Right atrium auricular region (tissue), 2 donors: Measurements from ENCODE around the gene BICDL2. TPM values are rescaled to one million over a fixed set of nuclear protein-coding genes. Genes with fewer than 3 reads are reported as not detected.
A peak's percentile ranks its signal among the peaks of the same experiment; 100 is the strongest.

ENCODE experiments used
- DNase-seq: peaks from one replicate; pipeline ENCODE4 v3.0.0-alpha.2; 2019; ENCODE audit warnings: low spot score
- H3K27ac ChIP-seq, 2 donors: fragments of 200-600 bp; sonication (generic); 1 replicate in 1 of 2; 2 replicates in 1 of 2; pipeline ENCODE4 v1.5.1; 2016 to 2019
- H3K27me3 ChIP-seq, 2 donors: fragments of 200-600 bp; sonication (generic); one replicate each; pipeline versions ENCODE4 v1.5.1 to v1.6.0; 2017 to 2019
- H3K36me3 ChIP-seq: fragments of 200-600 bp; sonication (generic); one replicate; pipeline ENCODE4 v1.5.1; 2016
- H3K4me1 ChIP-seq, 2 donors: fragments of 200-600 bp; sonication (generic); one replicate each; pipeline versions ENCODE4 v1.5.1 to v1.6.0; 2017 to 2019
- H3K4me3 ChIP-seq, 2 donors: fragments of 200-600 bp; sonication (generic); 1 replicate in 1 of 2; 2 replicates in 1 of 2; pipeline ENCODE4 v1.5.1; 2017 to 2019; ENCODE audit warnings: mild to moderate bottlenecking in 1 of 2, moderate library complexity in 1 of 2
- H3K9me3 ChIP-seq, 2 donors: fragments of 200-600 bp; sonication (generic); one replicate each; pipeline ENCODE4 v1.5.1; 2019
- total RNA-seq, 2 donors: library from RNA; depleted of rRNA; stranded (reverse); fragments of >200 nt; gene quantifications; one replicate each; pipeline ENCODE4 v1.1.0, GENCODE V29; 2016
- TF ChIP-seq, protein P1 (sequence below), 2 donors: fragments of 200-600 bp; sonication (generic); IDR thresholded peaks; one replicate each; pipeline ENCODE4 v1.5.1; 2019; ENCODE audit warnings: antibody characterized with exemption in 2 of 2

BICDL2 gene
- total RNA-seq, 2 donors from 2014 or later, result 0.28 TPM; not detected in 1

DNA sequence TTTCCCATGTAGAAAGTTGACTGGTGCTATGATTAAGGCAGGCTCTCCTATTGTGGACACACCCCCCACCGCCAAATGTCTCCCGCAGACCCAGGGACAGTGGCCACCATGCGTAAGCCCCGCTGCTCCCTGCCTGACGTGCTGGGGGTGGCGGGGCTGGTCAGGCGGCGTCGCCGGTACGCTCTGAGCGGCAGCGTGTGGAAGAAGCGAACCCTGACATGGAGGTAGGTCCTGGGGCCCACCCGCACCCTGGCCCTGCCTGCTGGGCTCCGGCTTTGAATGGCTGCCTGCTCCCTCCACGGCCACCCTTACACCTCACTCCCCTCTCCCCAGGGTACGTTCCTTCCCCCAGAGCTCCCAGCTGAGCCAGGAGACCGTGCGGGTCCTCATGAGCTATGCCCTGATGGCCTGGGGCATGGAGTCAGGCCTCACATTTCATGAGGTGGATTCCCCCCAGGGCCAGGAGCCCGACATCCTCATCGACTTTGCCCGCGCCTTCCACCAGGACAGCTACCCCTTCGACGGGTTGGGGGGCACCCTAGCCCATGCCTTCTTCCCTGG is 13.3 kb upstream of the BICDL2 start:
- H3K27me3 ChIP-seq, result peaks cover 8 to 24% of the 10 kb centered on the region in 2 donors

DNA sequence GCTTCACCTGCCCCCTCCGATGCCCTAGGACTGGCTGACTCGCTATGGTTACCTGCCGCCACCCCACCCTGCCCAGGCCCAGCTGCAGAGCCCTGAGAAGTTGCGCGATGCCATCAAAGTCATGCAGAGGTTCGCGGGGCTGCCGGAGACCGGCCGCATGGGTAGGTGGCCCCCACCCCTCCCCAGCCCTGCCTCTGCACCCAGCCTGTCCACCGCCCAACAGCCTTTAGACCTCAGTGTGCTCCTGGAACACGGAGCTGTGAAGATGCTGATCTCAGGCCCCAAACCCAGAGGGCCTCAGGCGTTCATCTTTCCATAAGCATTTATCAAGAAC is 10.6 kb upstream of the BICDL2 start:
- Histone ChIP-seq H3K27me3 (peaks cover 23 to 35% of the 10 kb centered on the region in 2 donors), H3K4me3 (no peak overlapping the region), H3K27ac (no peak overlapping the region), H3K9me3 (no peaks in the 10 kb centered on the region), H3K36me3 (no peaks in the 10 kb centered on the region), H3K4me1 (peaks cover 0 to 22% of the 10 kb centered on the region in 2 donors)
- DNase-seq, result no peak
- TF ChIP-seq, protein P1, sequence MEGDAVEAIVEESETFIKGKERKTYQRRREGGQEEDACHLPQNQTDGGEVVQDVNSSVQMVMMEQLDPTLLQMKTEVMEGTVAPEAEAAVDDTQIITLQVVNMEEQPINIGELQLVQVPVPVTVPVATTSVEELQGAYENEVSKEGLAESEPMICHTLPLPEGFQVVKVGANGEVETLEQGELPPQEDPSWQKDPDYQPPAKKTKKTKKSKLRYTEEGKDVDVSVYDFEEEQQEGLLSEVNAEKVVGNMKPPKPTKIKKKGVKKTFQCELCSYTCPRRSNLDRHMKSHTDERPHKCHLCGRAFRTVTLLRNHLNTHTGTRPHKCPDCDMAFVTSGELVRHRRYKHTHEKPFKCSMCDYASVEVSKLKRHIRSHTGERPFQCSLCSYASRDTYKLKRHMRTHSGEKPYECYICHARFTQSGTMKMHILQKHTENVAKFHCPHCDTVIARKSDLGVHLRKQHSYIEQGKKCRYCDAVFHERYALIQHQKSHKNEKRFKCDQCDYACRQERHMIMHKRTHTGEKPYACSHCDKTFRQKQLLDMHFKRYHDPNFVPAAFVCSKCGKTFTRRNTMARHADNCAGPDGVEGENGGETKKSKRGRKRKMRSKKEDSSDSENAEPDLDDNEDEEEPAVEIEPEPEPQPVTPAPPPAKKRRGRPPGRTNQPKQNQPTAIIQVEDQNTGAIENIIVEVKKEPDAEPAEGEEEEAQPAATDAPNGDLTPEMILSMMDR (IDR thresholded peaks at IDR 0.05), result no peak

More for the DNA sequence above, 13.3 kb upstream of the BICDL2 start:
- Histone ChIP-seq H3K9me3 (no peaks in the 10 kb centered on the region), H3K27ac (no peak overlapping the region), H3K4me3 (no peak overlapping the region), H3K36me3 (no peaks in the 10 kb centered on the region), H3K4me1 (peaks cover 0 to 21% of the 10 kb centered on the region in 2 donors)
- TF ChIP-seq, protein P1 (IDR thresholded peaks at IDR 0.05), result no peak
- no peak for DNase-seq

DNA sequence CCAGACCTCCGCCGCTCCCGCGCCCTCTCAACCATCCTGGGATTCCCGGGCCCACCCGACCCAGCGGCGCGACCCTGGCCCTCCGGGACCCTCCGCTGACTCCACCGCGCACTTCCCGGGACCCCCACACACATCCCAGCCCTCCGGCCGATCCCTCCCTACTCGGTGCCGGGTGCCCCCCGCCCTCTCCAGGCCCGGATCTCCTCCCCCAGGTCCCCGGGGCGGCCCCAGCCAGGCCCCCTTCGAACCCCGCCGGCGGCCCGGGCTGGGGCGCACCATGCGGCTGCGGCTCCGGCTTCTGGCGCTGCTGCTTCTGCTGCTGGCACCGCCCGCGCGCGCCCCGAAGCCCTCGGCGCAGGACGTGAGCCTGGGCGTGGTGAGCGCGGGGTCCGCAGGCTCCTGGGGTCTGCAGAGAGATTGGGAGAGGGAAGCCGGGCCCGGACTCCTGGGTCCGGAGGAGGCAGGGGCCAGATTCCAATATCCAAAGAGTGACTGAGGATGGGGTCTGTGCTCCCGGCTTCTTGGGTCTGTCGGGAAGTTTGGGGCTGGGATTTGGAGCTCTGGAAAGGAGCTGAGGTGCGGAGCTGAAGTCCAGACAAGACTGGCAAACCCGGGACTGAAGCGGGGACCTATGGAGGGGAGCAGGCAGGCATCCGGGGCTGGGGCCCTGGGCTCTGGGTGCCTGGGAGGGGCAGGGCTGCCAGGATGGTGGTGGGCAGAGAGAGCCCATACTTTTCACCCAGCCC is 10.1 kb upstream of the BICDL2 start:
- no peak for DNase-seq
- no peaks in the 10 kb centered on the region for H3K36me3 ChIP-seq
- no peaks in the 10 kb centered on the region for H3K9me3 ChIP-seq
- H3K27me3 ChIP-seq, result peaks cover 23 to 35% of the 10 kb centered on the region in 2 donors
- no peak overlapping the region for H3K27ac ChIP-seq
- H3K4me1 ChIP-seq, result peaks cover 0 to 22% of the 10 kb centered on the region in 2 donors
- H3K4me3 ChIP-seq, result peak overlapping the region in 1 of 2 donors; percentile 48
- TF ChIP-seq, protein P1 (IDR thresholded peaks at IDR 0.05), result no peak

DNA sequence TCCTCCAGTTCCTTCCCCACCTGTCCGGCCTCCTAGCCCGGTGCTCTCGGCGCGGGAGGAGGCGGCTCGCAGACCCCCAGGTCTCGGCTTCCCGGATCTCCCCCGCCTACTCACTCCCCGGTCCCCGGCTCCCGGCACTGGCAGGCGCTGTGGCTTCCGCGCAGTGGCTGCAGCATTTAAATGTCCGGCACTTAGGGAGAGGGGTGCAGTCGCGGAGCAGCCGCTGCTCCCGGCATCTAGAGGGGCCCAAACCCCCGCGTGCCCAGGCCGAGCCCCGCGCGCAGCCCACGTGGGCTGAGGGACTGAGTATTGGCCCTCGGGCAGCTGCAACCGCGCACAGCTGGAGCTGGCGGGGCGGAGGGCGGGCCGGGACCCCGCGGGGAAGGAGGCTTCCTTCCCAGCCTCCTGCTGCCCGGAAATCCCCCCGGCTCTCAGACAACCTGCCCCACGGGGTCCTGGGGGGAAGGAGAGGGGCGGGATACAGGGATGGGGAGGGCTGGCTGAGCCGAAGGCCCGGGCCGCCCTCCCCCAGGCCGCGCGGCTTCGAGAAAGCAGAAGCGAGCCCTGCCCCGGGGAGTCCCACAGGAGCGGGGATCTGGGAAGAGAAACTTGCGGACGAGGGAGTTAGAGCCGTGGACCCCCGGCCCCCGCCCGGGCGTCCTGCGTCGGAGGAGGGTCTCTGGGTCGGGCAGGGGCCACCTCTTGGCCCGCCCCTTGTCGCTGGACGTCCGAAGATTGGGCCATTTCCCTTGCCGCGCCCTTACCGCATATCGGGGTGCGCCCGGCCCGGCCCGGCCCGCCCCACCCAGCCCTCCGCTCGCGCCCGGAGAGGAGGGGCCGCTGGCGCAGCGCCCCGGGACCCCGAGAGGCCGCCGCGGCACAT is 9.3 kb upstream of the BICDL2 start, which contains the start of gene MMP25:
MMP25 (plus strand) TSS at position 804 of the 883 bp plus-strand sequence. CDS start 357 bp downstream, outside the sequence.
- peaks cover 0 to 22% of the 10 kb centered on the region in 2 donors for H3K4me1 ChIP-seq
- H3K9me3 ChIP-seq, result no peaks in the 10 kb centered on the region
- no peaks in the 10 kb centered on the region for H3K36me3 ChIP-seq
- TF ChIP-seq, protein P1 (IDR thresholded peaks at IDR 0.05), result no peak
- DNase-seq, result no peak
- peaks cover 23 to 35% of the 10 kb centered on the region in 2 donors for H3K27me3 ChIP-seq
- H3K4me3 ChIP-seq, result peak within 1 kb of the TSS; percentile 34 to 48
- H3K27ac ChIP-seq, result no peak within 1 kb of the TSS

DNA sequence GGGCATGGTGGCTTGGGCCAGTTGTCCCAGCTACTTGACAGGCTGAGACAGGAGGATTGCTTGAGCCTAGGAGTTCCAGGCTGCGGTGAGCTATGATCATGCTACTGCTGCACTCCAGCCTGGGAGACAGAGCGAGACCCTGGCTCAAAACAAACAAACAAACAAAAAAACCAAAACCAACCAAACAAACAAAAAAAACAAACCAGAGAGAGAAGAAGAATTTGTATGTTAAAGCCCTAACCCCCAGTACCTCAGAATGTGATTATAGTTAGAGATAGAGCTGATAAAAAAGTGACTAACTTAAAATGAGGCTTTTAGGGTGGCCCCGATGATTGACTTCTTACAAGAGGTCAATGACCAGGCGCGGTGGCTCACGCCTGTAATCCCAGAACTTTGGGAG is 8.0 kb upstream of the BICDL2 start:
- no peak for DNase-seq
- peaks cover 23 to 35% of the 10 kb centered on the region in 2 donors for H3K27me3 ChIP-seq
- no peak overlapping the region for H3K27ac ChIP-seq
- peaks cover 0 to 22% of the 10 kb centered on the region in 2 donors for H3K4me1 ChIP-seq
- no peak overlapping the region for H3K4me3 ChIP-seq
- H3K36me3 ChIP-seq, result no peaks in the 10 kb centered on the region
- TF ChIP-seq, protein P1 (IDR thresholded peaks at IDR 0.05), result no peak
- H3K9me3 ChIP-seq, result no peaks in the 10 kb centered on the region
